Neural cell (in vitro differentiated cells): ENCODE results near the gene MS4A6A. TPM values are rescaled to one million over a fixed set of nuclear protein-coding genes. Genes with fewer than 3 reads are reported as not detected.

Experiments
- H2AFZ ChIP-seq: fragments of 200-600, 300-800 bp; sonication (generic), shearing (Covaris generic); 2 replicates; pipeline ENCODE4 v1.6.0; 2014; ENCODE audit warnings: low read depth, mild to moderate bottlenecking, antibody characterized with exemption, low read length, moderate library complexity
- H3F3A ChIP-seq: fragments of 200-600 bp; shearing (Covaris generic); 2 replicates; pipeline ENCODE4 v1.6.1; 2016; ENCODE audit warnings: mild to moderate bottlenecking, moderate library complexity, mixed read lengths, antibody characterized with exemption, low read length; ENCODE audit not compliant: insufficient read depth, poor library complexity, severe bottlenecking
- H3K27ac ChIP-seq: fragments of 200-600, 300-800 bp; sonication (generic), shearing (Covaris generic); 2 replicates; pipeline ENCODE4 v1.5.1; 2014; ENCODE audit warnings: mild to moderate bottlenecking, low read length, moderate library complexity
- H3K27me3 ChIP-seq: fragments of 300-800, 200-600 bp; sonication (generic), shearing (Covaris generic); 2 replicates; pipeline ENCODE4 v1.6.0; 2014; ENCODE audit warnings: mild to moderate bottlenecking, low read depth, low read length, moderate library complexity; ENCODE audit not compliant: insufficient read depth
- H3K36me3 ChIP-seq: fragments of 300-800, 200-600 bp; sonication (generic), shearing (Covaris generic); 2 replicates; pipeline ENCODE4 v1.5.1; 2014; ENCODE audit warnings: mild to moderate bottlenecking, antibody characterized with exemption, low read length, moderate library complexity; ENCODE audit not compliant: insufficient read depth
- H3K4me2 ChIP-seq: fragments of 300-800, 200-600 bp; sonication (generic), shearing (Covaris generic); 2 replicates; pipeline ENCODE4 v1.6.0; 2014; ENCODE audit warnings: mild to moderate bottlenecking, low read length
- H3K4me3 ChIP-seq: fragments of 300-800, 200-600 bp; sonication (generic), shearing (Covaris generic); 2 replicates; pipeline ENCODE4 v1.5.1; 2014; ENCODE audit warnings: mild to moderate bottlenecking, low read length, moderate library complexity
- H3K79me2 ChIP-seq: fragments of 200-600 bp; shearing (Covaris generic); replicated peaks from 2 replicates; pipeline ENCODE4 v1.6.0; 2014; ENCODE audit warnings: mild to moderate bottlenecking, low read length, moderate library complexity; ENCODE audit not compliant: insufficient read depth
- H3K9ac ChIP-seq: fragments of 300-800, 200-600 bp; sonication (generic), shearing (Covaris generic); 2 replicates; pipeline ENCODE4 v1.6.1; 2016; ENCODE audit warnings: mild to moderate bottlenecking, low read length, mixed read lengths
- H3K9me2 ChIP-seq: fragments of 200-600 bp; shearing (Covaris generic); 2 replicates; pipeline ENCODE4 v1.6.1; 2016; ENCODE audit warnings: mild to moderate bottlenecking, low read length, mixed read lengths; ENCODE audit not compliant: insufficient read depth
- H3K9me3 ChIP-seq: fragments of 200-600, 300-800 bp; sonication (generic), shearing (Covaris generic); 2 replicates; pipeline ENCODE4 v1.6.1; 2016; ENCODE audit warnings: mild to moderate bottlenecking, mixed run types, low read length, moderate library complexity, mixed read lengths
- H4K20me1 ChIP-seq: fragments of 200-600 bp; shearing (Covaris generic); 2 replicates; pipeline ENCODE4 v1.6.1; 2016; ENCODE audit warnings: mild to moderate bottlenecking, mixed run types; ENCODE audit not compliant: insufficient read depth
- CTCF ChIP-seq: fragments of 450-650 bp; IDR thresholded peaks from 2 replicates; pipeline ENCODE4 v1.5.1; 2014; ENCODE audit warnings: antibody characterized with exemption, mild to moderate bottlenecking, moderate library complexity; ENCODE audit not compliant: poor library complexity, severe bottlenecking
- EP300 ChIP-seq: fragments of 450-650 bp; conservative IDR thresholded peaks from 2 replicates; pipeline ENCODE4 v1.6.1; 2014; ENCODE audit warnings: antibody characterized with exemption, mild to moderate bottlenecking, moderate library complexity; ENCODE audit not compliant: poor library complexity, severe bottlenecking
- EZH2 ChIP-seq: fragments of 200-600, 300-800 bp; shearing (Covaris generic), sonication (generic); IDR thresholded peaks from 2 replicates; pipeline ENCODE4 v1.6.1; 2014; ENCODE audit warnings: antibody characterized with exemption, low read length, borderline replicate concordance, mild to moderate bottlenecking; ENCODE audit not compliant: insufficient read depth, poor library complexity, severe bottlenecking
- MXI1 ChIP-seq: fragments of 450-650 bp; conservative IDR thresholded peaks from 2 replicates; pipeline ENCODE4 v1.6.1; 2014; ENCODE audit warnings: antibody characterized with exemption, mild to moderate bottlenecking; ENCODE audit not compliant: poor library complexity, severe bottlenecking
- POLR2AphosphoS5 ChIP-seq: IDR thresholded peaks from 2 replicates; pipeline ENCODE4 v1.6.1; 2012
- RAD21 ChIP-seq: fragments of 450-650 bp; conservative IDR thresholded peaks from 2 replicates; pipeline ENCODE4 v1.6.1; 2014; ENCODE audit warnings: antibody characterized with exemption, mild to moderate bottlenecking, moderate library complexity
- SMC3 ChIP-seq: fragments of 450-650 bp; conservative IDR thresholded peaks from 2 replicates; pipeline ENCODE4 v1.6.1; 2014; ENCODE audit warnings: antibody characterized with exemption, mild to moderate bottlenecking, moderate library complexity; ENCODE audit not compliant: poor library complexity
- TAF1 ChIP-seq: IDR thresholded peaks from 2 replicates; pipeline ENCODE4 v1.6.1; 2012; ENCODE audit warnings: low read depth
- polyA plus RNA-seq: library from polyadenylated mRNA; depleted of rRNA; stranded (reverse); fragments of >200 nt; gene quantifications from 2 replicates; pipeline ENCODE4 v1.2.3, GENCODE V29; 2014
- TF ChIP-seq, protein P1 (sequence below): IDR thresholded peaks from 2 replicates; pipeline ENCODE4 v1.6.1; 2012; ENCODE audit warnings: borderline replicate concordance

Gene MS4A6A
- polyA plus RNA-seq, 1 donor from 2014 or later: not detected

DNA sequence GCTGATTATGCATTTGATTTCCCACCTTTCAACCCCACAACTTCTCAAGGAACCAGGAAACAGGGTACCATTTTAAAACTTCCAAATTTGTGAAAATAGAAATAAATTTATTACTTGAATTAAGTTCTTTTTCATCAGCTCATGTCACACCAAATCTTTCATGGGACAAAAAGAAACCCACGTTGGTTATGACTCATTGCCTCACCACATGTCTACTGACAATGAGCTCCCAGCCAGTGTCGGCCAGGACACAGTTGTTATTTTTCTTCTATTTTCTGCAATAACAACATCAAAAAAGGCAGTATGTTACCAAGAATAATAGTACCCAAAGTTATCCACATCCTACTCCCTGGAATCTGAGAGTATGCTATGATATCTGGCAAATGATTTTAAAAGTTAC, 17.3 kb downstream of the MS4A6A start:
- no peaks in the 10 kb centered on the region for H3K36me3 ChIP-seq
- H3K9ac ChIP-seq: no peak overlapping the region
- H3K27me3 ChIP-seq: no peaks in the 10 kb centered on the region
- H3K9me2 ChIP-seq: no peaks in the 10 kb centered on the region
- peaks cover 4% of the 10 kb centered on the region for H3K9me3 ChIP-seq
- H3K4me3 ChIP-seq: no peak overlapping the region
- H3K79me2 ChIP-seq: no peaks in the 10 kb centered on the region
- no peaks in the 10 kb centered on the region for H3F3A ChIP-seq
- TF ChIP-seq EP300: no peak
- TF ChIP-seq CTCF: no peak
- TF ChIP-seq, protein P1, sequence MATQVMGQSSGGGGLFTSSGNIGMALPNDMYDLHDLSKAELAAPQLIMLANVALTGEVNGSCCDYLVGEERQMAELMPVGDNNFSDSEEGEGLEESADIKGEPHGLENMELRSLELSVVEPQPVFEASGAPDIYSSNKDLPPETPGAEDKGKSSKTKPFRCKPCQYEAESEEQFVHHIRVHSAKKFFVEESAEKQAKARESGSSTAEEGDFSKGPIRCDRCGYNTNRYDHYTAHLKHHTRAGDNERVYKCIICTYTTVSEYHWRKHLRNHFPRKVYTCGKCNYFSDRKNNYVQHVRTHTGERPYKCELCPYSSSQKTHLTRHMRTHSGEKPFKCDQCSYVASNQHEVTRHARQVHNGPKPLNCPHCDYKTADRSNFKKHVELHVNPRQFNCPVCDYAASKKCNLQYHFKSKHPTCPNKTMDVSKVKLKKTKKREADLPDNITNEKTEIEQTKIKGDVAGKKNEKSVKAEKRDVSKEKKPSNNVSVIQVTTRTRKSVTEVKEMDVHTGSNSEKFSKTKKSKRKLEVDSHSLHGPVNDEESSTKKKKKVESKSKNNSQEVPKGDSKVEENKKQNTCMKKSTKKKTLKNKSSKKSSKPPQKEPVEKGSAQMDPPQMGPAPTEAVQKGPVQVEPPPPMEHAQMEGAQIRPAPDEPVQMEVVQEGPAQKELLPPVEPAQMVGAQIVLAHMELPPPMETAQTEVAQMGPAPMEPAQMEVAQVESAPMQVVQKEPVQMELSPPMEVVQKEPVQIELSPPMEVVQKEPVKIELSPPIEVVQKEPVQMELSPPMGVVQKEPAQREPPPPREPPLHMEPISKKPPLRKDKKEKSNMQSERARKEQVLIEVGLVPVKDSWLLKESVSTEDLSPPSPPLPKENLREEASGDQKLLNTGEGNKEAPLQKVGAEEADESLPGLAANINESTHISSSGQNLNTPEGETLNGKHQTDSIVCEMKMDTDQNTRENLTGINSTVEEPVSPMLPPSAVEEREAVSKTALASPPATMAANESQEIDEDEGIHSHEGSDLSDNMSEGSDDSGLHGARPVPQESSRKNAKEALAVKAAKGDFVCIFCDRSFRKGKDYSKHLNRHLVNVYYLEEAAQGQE: no peak
- no peak for TF ChIP-seq TAF1
- TF ChIP-seq EZH2: no peak
- TF ChIP-seq POLR2AphosphoS5: no peak
- TF ChIP-seq SMC3: no peak
- no peak for TF ChIP-seq MXI1
- no peak for TF ChIP-seq RAD21
- no peak overlapping the region for H3K27ac ChIP-seq
- H4K20me1 ChIP-seq: no peaks in the 10 kb centered on the region
- H2AFZ ChIP-seq: no peak overlapping the region
- no peak overlapping the region for H3K4me2 ChIP-seq

DNA sequence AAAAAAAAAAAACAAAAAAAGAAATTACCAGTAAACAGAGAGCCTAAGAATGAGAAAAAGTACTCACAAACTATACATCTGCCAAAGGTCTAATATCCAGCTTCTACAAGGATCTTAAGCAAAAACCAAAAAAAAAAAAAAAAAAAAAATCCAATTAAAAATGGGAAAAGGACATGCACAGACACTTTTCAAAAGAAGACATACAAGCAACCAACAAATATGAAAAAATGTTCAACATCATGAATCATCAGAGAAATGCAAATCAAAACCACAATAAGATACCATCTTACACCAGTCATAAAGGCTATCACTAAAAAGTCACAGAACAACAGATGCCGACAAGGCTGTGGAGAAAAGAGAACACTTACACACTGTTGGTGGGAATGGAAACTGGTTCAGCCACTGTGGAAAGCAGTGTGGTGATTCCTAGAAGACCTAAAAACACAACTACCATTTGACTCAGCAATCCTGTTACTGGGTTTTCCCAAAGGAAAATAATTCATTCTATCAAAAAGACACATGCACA, 18.3 kb downstream of the MS4A6A start:
- no peaks in the 10 kb centered on the region for H3K79me2 ChIP-seq

More for the DNA sequence above, 18.3 kb downstream of the MS4A6A start:
- TF ChIP-seq TAF1 (no peak), EZH2 (no peak), EP300 (no peak), MXI1 (no peak), CTCF (no peak), RAD21 (no peak), POLR2AphosphoS5 (no peak), SMC3 (no peak)
- TF ChIP-seq, protein P1: no peak
- Histone ChIP-seq H3K27me3 (no peaks in the 10 kb centered on the region), H3K9ac (no peak overlapping the region), H3K36me3 (no peaks in the 10 kb centered on the region), H3K4me2 (no peak overlapping the region), H3F3A (no peaks in the 10 kb centered on the region), H3K27ac (no peak overlapping the region), H3K9me2 (no peaks in the 10 kb centered on the region), H4K20me1 (no peaks in the 10 kb centered on the region), H3K9me3 (peaks cover 4% of the 10 kb centered on the region), H3K4me3 (no peak overlapping the region), H2AFZ (no peak overlapping the region)
